GM20000 (cell line): ENCODE results near the gene C6orf120.

ENCODE experiments used
- DNase-seq: peaks from one replicate; pipeline ENCODE4 v3.0.0; 2012; ENCODE audit warnings: low spot score
- TF ChIP-seq, protein P1 (sequence below): IDR thresholded peaks from 2 replicates; pipeline ENCODE4 v1.5.1; 2012; ENCODE audit warnings: mild to moderate bottlenecking, control low read depth; ENCODE audit errors: extremely low read depth, missing control alignments

The C6orf120 gene

DNA sequence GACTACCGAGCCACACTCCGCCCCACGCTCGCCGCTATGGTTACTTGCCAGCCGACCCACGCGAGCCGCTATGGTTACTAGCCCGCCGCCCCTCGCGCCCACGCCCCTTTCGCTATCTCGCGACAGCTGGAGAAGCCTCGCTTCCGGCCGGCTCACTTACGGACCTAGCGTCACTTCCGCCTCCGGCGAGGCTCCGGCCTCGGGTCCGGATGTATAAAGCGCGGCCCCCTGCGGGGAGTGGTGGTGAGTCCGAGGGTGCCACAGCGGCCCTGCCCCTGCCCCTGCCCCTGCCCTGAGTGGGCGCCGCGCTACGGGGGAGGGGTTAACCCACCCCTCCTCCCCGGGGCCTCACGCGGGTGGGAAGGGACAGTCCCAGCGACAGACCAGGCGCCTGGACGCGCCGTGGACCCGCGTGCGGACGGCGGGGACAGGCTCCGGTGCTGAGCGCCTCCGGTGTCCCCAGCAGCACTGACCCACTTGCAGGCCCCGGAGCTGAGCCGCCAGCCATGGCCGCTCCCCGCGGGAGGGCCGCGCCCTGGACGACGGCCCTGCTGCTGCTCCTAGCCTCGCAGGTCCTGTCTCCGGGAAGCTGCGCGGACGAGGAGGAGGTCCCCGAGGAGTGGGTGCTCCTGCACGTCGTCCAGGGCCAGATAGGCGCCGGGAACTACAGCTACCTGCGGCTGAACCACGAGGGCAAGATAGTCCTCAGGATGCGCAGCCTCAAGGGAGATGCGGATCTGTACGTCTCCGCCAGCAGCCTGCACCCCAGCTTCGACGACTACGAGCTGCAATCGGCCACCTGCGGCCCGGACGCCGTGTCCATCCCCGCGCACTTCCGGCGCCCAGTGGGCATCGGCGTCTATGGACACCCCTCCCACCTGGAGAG, at the start of gene C6orf120, which contains the start of gene WDR27:
Gene C6orf120 (plus strand): TSS at position 173 of the 886 bp plus-strand sequence. CDS start 334 bp downstream, at position 507.
Gene WDR27 (minus strand): TSS at position 76 of the 886 bp plus-strand sequence. CDS start 13,024 bp downstream, outside the sequence.
- TF ChIP-seq, protein P1, sequence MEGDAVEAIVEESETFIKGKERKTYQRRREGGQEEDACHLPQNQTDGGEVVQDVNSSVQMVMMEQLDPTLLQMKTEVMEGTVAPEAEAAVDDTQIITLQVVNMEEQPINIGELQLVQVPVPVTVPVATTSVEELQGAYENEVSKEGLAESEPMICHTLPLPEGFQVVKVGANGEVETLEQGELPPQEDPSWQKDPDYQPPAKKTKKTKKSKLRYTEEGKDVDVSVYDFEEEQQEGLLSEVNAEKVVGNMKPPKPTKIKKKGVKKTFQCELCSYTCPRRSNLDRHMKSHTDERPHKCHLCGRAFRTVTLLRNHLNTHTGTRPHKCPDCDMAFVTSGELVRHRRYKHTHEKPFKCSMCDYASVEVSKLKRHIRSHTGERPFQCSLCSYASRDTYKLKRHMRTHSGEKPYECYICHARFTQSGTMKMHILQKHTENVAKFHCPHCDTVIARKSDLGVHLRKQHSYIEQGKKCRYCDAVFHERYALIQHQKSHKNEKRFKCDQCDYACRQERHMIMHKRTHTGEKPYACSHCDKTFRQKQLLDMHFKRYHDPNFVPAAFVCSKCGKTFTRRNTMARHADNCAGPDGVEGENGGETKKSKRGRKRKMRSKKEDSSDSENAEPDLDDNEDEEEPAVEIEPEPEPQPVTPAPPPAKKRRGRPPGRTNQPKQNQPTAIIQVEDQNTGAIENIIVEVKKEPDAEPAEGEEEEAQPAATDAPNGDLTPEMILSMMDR = no peak
- peak; percentile 97 for DNase-seq

DNA sequence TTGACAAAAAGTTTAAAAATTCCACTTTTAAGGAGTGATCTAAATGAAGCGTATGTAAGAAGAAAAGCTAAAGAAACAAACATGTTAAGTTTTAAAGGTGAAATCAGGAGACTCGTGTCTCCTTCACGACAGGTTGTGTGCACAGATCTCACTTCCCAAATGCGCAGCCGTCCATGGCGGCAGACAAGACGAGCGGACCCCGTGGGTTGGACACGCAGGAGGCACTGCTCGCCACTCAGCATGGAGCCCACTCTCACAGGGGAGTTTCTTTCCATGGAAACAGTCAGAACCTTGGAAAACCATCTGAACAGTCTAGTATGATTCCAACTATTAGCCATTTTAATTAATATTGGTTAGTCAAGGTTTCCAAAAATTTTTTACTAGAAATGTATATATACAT, 49.0 kb upstream of the C6orf120 start:
- TF ChIP-seq, protein P1 = no peak
- DNase-seq = no peak

DNA sequence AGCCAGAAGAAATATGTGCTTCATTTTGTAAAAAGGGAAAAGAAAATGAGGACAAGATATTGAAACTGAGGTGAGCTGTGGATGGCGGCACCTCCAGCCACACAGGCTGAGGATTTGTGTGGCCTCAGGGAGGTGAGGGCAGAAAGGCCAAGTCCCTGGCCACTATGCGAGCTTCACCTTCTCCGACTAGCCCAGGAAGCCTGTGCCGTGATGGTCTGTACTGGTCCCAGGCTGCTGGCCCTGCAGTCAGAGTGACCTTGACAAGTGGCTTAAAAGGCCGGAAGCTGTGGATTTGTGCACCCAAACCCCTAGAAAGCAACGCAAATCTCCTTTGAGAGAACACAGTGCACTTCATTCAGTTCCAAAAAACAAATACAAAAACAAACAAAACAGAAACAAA, 48.2 kb upstream of the C6orf120 start:
- no peak for DNase-seq
- TF ChIP-seq, protein P1 = no peak

DNA sequence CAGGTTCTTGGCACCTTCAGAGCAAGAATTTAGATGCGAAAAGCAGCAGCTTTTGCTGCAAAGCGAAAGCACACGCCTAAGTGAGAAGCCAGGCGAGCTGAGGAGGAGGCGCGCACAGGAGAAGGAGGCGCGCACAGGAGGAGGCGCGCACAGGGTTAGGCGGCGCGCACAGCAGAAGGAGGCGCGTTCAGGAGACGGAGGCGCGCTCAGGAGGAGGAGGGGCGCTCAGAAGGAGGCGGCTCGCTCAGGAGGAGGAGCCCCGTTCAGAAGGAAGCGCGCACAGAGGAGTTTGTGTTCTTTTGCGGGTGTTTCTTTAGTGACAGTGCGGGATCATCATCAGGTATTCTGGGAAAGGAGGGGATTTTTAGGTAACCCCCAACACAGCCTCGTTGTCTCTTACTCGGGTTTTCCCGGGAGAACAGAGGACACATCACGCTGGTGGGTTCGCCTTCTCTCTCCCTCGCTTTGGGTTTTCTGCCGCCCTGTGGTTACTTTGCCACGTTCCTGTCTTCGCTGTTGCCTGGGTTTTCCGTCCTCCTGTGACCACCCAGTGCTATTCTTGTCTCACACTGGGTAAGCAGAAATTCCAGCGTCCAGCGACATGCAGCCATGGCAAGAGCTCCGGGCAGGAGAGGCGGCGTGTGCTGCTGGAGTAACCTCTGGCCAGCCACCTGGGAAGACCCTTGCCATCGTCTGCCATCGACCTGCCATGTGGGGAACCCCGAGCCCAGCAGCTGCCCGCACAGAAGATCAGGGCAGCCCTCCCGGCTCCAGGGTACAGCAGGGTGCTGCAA, 47.1 kb upstream of the C6orf120 start:
- DNase-seq = peak; percentile 79
- TF ChIP-seq, protein P1 = no peak

DNA sequence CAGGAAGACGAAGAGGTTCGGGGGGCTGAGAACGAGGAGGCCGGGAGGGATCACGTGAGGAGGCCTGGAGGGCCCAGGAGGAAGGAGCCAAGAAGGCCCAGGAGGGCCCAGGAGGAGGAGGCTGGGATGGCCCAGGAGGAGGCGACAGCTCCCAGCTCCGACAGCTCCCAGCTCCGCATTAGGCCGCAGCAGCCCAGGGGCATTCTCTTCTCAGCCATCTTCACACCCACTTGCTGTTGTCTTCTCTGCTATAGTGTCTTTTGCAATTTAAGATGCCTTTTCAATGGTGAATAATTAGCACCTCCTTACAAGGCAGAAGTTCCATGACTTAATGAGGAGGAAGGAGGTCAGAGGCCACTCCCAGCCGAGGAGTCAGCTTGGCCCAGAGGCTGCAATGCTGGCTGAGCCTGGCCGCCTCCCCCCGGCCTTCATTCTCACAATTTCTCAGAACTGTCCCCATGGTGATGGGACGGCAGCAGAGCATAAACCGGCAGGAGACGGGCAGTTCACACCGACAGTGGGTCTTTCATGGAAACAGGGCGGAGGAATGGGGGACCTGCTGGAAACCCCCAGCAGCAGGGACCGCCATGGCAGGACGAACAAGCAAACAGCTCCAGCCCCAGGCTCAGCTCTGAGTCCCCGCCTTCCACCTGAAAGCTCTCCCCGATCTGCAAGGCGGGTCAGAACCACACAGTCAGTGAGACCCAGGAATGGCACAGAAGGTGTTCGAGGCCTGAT, 45.2 kb upstream of the C6orf120 start:
- DNase-seq = no peak
- TF ChIP-seq, protein P1 = no peak

DNA sequence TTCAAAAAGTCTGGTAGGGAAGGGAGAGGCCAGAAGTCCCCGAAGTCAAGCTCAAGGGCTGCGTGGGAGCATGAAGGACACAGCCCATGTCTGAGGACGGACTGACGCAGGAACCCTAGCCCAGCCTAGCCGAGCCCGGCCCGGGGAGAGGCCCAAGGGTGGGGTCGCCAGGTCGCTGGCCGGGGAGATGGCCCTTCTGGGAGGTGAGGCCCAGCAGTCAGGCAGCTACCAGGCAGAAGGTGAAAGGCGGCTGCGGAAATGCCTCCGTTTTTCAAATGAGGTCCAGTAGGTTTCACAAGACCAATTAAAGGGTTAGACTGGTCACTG, 44.7 kb upstream of the C6orf120 start:
- TF ChIP-seq, protein P1 = no peak

More for the DNA sequence above, 44.7 kb upstream of the C6orf120 start:
- DNase-seq = no peak
